B cell (primary cell): Measurements from ENCODE around the gene BICDL1. TPM values are rescaled to one million over a fixed set of nuclear protein-coding genes. Genes with fewer than 3 reads are reported as not detected.

Source experiments
- ATAC-seq: fragments of 200-7000 bp; cut with Tn5 transposase; one replicate; pipeline ENCODE4 v1.10.0; 2021; ENCODE audit warnings: low read depth, mild to moderate bottlenecking, moderate number of reproducible peaks, moderate library complexity
- CTCF ChIA-PET: fragments of 350-600 bp; sonication (Branson Sonifier 250); formaldehyde crosslinking; loops from one replicate; lab custom pipeline; 2021; ENCODE audit warnings: antibody characterized with exemption, inconsistent platforms; lab: Charles Lee
- POLR2A ChIA-PET: fragments of 350-600 bp; sonication (Branson Sonifier 250); formaldehyde crosslinking; loops from one replicate; lab custom pipeline; 2021; ENCODE audit warnings: antibody characterized with exemption; lab: Charles Lee
- DNase-seq: peaks from one replicate; pipeline ENCODE4 v3.0.0; 2013
- H2AFZ ChIP-seq: 2 replicates; pipeline ENCODE4 v1.6.1; 2012; ENCODE audit warnings: mild to moderate bottlenecking, low read depth, low read length; ENCODE audit not compliant: insufficient read depth, poor library complexity, severe bottlenecking
- H3K27ac ChIP-seq, 2 donors: 1 replicate in 1 of 2; 2 replicates in 1 of 2; pipeline ENCODE4 v1.5.1; 2012 to 2013; ENCODE audit warnings: low read length in 2 of 2, mild to moderate bottlenecking in 2 of 2, moderate library complexity in 1 of 2
- H3K27me3 ChIP-seq, 4 experiments: fragments of 200-600 bp in 1 of 4; sonication (generic) in 1 of 4; replicated peaks in 1 of 4; 1 replicate in 2 of 4; 2 replicates in 2 of 4; pipeline versions ENCODE4 v1.6.1 to v1.7.0; 2013 to 2016; ENCODE audit warnings: low read length in 3 of 4, mild to moderate bottlenecking in 2 of 4, mixed read lengths in 1 of 4, moderate library complexity in 1 of 4; ENCODE audit not compliant: insufficient read depth in 4 of 4, control insufficient read depth in 3 of 4; ENCODE audit errors: control extremely low read depth in 1 of 4
- H3K36me3 ChIP-seq, 2 experiments: replicated peaks in 1 of 2; 1 replicate in 1 of 2; 2 replicates in 1 of 2; pipeline versions ENCODE4 v1.6.1 to v1.7.1; 2013; ENCODE audit warnings: low read length in 1 of 2; ENCODE audit not compliant: insufficient read depth in 2 of 2, control insufficient read depth in 1 of 2; ENCODE audit errors: control extremely low read depth in 1 of 2, extremely low read depth in 1 of 2
- H3K4me1 ChIP-seq, 2 donors: fragments of 200-600 bp in 1 of 2; sonication (generic) in 1 of 2; 1 replicate in 1 of 2; 2 replicates in 1 of 2; pipeline versions ENCODE4 v1.5.1 to v1.6.1; 2013 to 2017; ENCODE audit warnings: low read length in 2 of 2; ENCODE audit not compliant: control insufficient read depth in 2 of 2, insufficient read depth in 2 of 2
- H3K4me2 ChIP-seq: replicated peaks from 2 replicates; pipeline ENCODE3; 2012; ENCODE audit warnings: mild to moderate bottlenecking, low read depth, low read length; ENCODE audit not compliant: poor library complexity, severe bottlenecking
- H3K4me3 ChIP-seq, 5 experiments: fragments of 200-600 bp in 1 of 5; sonication (generic) in 1 of 5; 1 replicate in 3 of 5; 2 replicates in 2 of 5; pipeline versions ENCODE4 v1.5.1 to v1.7.0; 2011 to 2016; ENCODE audit warnings: low read length in 4 of 5, mild to moderate bottlenecking in 4 of 5, low read depth in 2 of 5, control low read depth in 1 of 5, moderate library complexity in 1 of 5; ENCODE audit not compliant: insufficient read depth in 1 of 5; ENCODE audit errors: control extremely low read depth in 1 of 5, extremely low read depth in 1 of 5
- H3K79me2 ChIP-seq: fragments of 200-600 bp; sonication (generic); one replicate; pipeline ENCODE4 v1.6.0; 2016; ENCODE audit warnings: low read length; ENCODE audit not compliant: control insufficient read depth, insufficient read depth
- H3K9ac ChIP-seq: fragments of 200-600 bp; sonication (generic); 2 replicates; pipeline ENCODE4 v1.6.1; 2017; ENCODE audit warnings: mild to moderate bottlenecking, low read length, moderate library complexity
- H3K9me3 ChIP-seq, 3 donors: one replicate each; pipeline versions ENCODE4 v1.6.1 to v1.7.1; 2013; ENCODE audit warnings: low read length in 2 of 3; ENCODE audit not compliant: control insufficient read depth in 2 of 3, insufficient read depth in 1 of 3; ENCODE audit errors: control extremely low read depth in 1 of 3
- H4K20me1 ChIP-seq: 2 replicates; pipeline ENCODE4 v1.6.0; 2012; ENCODE audit warnings: mild to moderate bottlenecking, low read length; ENCODE audit not compliant: insufficient read depth, control insufficient read depth, poor library complexity, severe bottlenecking
- H3K27ac Mint-ChIP-seq: one replicate; pipeline ENCODE4 v1.8.0; 2021; ENCODE audit warnings: mixed read lengths
- H3K27me3 Mint-ChIP-seq: one replicate; pipeline ENCODE4 v1.8.0; 2021; ENCODE audit warnings: mixed read lengths
- H3K4me1 Mint-ChIP-seq: one replicate; pipeline ENCODE4 v1.8.0; 2021; ENCODE audit warnings: mixed read lengths
- H3K4me3 Mint-ChIP-seq: one replicate; pipeline ENCODE4 v1.8.0; 2021; ENCODE audit warnings: mixed read lengths
- H3K9me3 Mint-ChIP-seq: one replicate; pipeline ENCODE4 v1.8.0; 2022; ENCODE audit warnings: mixed read lengths; ENCODE audit not compliant: insufficient read depth
- EZH2 ChIP-seq: IDR thresholded peaks from 2 replicates; pipeline ENCODE4 v1.6.1; 2012; ENCODE audit warnings: borderline replicate concordance, low read depth, mild to moderate bottlenecking, moderate library complexity, low read length; ENCODE audit not compliant: insufficient read depth, poor library complexity, severe bottlenecking
- WGBS: methylation state at CpG from one replicate; pipeline ENCODE4 v1.1.5; 2013; ENCODE audit warnings: missing lambda C conversion rate; ENCODE audit not compliant: insufficient coverage; 5-methylcytosine and 5-hydroxymethylcytosine counted together
- intact Hi-C: fragments of 100-400 bp; cut with micrococcal nuclease; formaldehyde crosslinking; loops from one replicate; pipeline ENCODE4 v1.10.0; 2022
- polyA minus RNA-seq: library from RNA; depleted of rRNA, polyadenylated mRNA; stranded (reverse); fragments of >200 nt; gene quantifications from 2 replicates; pipeline ENCODE4 v1.2.3, GENCODE V29; 2012
- polyA plus RNA-seq: library from polyadenylated mRNA; depleted of rRNA; stranded (reverse); fragments of >200 nt; gene quantifications from 2 replicates; pipeline ENCODE4 v1.2.3, GENCODE V29; 2012
- total RNA-seq, 2 donors: library from RNA; stranded (reverse); fragments of 120-200 nt in 1 of 2; gene quantifications; 1 replicate in 1 of 2; 2 replicates in 1 of 2; pipeline versions ENCODE4 v1.2.3 to v1.2.4, GENCODE V29; 2013 to 2022
- TF ChIP-seq, protein P1 (sequence below): fragments of 200-600 bp; IDR thresholded peaks from one replicate; pipeline ENCODE4 v1.8.0; 2022; ENCODE audit warnings: antibody characterized with exemption, mild to moderate bottlenecking

The BICDL1 gene
- 41.5 and 43.6 TPM in 2 replicates for total RNA-seq
- total RNA-seq (2013) = 8.2 TPM
- 14.0 and 15.6 TPM in 2 replicates for polyA plus RNA-seq
- polyA minus RNA-seq = 9.3 and 14.8 TPM in 2 replicates

GRCh38 chr12:119988472-119989360 lies at the start of gene BICDL1:
Gene BICDL1, plus strand, starts transcription at chr12:119989236. Its CDS starts 633 bp downstream, at chr12:119989869.
- under 1% methylated on average over 93 of the region's 94 CpGs for WGBS
- Histone ChIP-seq H4K20me1 (peaks cover 6% of the 10 kb centered on the region), H3K9ac (peak within 1 kb of the TSS; percentile 61)

More at GRCh38 chr12:119988472-119989360, at the start of gene BICDL1:
- peaks cover 13 to 16% of the 10 kb centered on the region in 2 donors for H3K4me1 ChIP-seq
- POLR2A ChIA-PET = interaction anchor here (0.6 to 1.0 kb wide), 3 partner anchors 22 to 129 kb away, joined by 3 to 8 read pairs (median 4); no protein-coding TSS in a partner anchor
- H3K4me2 ChIP-seq = peak within 1 kb of the TSS; percentile 97
- peak within 1 kb of the TSS; percentile 41 to 67 for H3K27ac ChIP-seq
- intact Hi-C loops = loop anchor here (1.0 to 5.0 kb wide), 6 partner anchors 24 to 321 kb away; partner anchors contain the start of genes PRKAB1, RAB35, RNU4-1 and RPLP0
- Mint-ChIP-seq H3K4me3 (peak within 1 kb of the TSS; percentile 88), H3K9me3 (no peaks in the 10 kb centered on the region), H3K27me3 (peaks cover 5% of the 10 kb centered on the region), H3K4me1 (peaks cover 22% of the 10 kb centered on the region), H3K27ac (peak within 1 kb of the TSS; percentile 89)
- peak within 1 kb of the TSS; percentile 70 for H2AFZ ChIP-seq
- DNase-seq = peak; percentile 98
- peaks cover 0 to 6% (median 0%) of the 10 kb centered on the region in 4 experiments for H3K27me3 ChIP-seq
- ATAC-seq = peak; percentile 82
- H3K4me3 ChIP-seq = peak within 1 kb of the TSS in 4 of 5 experiments; percentile 47 to 69 (median 59)
- no peak for TF ChIP-seq EZH2
- TF ChIP-seq, protein P1, sequence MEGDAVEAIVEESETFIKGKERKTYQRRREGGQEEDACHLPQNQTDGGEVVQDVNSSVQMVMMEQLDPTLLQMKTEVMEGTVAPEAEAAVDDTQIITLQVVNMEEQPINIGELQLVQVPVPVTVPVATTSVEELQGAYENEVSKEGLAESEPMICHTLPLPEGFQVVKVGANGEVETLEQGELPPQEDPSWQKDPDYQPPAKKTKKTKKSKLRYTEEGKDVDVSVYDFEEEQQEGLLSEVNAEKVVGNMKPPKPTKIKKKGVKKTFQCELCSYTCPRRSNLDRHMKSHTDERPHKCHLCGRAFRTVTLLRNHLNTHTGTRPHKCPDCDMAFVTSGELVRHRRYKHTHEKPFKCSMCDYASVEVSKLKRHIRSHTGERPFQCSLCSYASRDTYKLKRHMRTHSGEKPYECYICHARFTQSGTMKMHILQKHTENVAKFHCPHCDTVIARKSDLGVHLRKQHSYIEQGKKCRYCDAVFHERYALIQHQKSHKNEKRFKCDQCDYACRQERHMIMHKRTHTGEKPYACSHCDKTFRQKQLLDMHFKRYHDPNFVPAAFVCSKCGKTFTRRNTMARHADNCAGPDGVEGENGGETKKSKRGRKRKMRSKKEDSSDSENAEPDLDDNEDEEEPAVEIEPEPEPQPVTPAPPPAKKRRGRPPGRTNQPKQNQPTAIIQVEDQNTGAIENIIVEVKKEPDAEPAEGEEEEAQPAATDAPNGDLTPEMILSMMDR = no peak
- no peaks in the 10 kb centered on the region for H3K79me2 ChIP-seq
- peaks cover 0 to 2% (median 0%) of the 10 kb centered on the region in 3 donors for H3K9me3 ChIP-seq
- H3K36me3 ChIP-seq = no peaks in the 10 kb centered on the region
- CTCF ChIA-PET = interaction anchor here (0.9 to 3.3 kb wide), 7 partner anchors 9 to 212 kb away, joined by 3 to 21 read pairs (median 4); partner anchors contain the start of gene RPLP0
